ENCODE data around the gene CREB3L4.
A peak's percentile ranks its signal among the peaks of the same experiment; 100 is the strongest.
"Not testable (repeated sequence)": the region's sequence is repeated elsewhere in the genome, so short reads cannot be mapped to it uniquely, and the experiment has no call there.

CREB3L4 gene

DNA sequence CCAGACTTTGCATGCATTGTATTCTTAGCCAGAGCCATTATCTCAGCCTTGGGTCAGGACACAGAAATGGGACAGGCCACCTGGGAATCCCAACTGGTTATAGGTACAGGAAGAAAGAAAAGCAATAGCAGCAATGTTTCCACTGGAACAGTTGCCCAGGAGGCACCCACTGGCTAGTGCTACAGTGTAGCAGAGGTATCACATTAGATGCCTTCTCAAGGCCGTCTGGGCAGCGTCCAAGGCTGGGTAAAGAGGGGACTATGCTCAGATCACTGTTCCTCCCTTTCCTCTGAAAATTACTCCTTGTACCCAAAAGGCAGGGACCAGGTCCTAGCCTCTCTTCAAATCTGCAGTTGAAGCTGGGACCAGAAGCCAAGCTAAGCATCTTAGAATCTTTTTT lies 2.6 kb downstream of the CREB3L4 start:
- Mint-ChIP-seq H3K9me3 (no peaks in the 10 kb centered on the region), H3K36me3 (ENCODE audit: insufficient read depth) (peaks cover 19% of the 10 kb centered on the region), H3K4me1 (peaks cover 27% of the 10 kb centered on the region), H3K27ac (ENCODE audit: low read depth) (no peak overlapping the region), H3K27me3 (no peaks in the 10 kb centered on the region), H3K4me3 (no peak overlapping the region)
- no peak for DNase-seq (ENCODE audit: low spot score in 2 of 2)
- no peak for ATAC-seq (replicated peaks; ENCODE audit: extremely low read depth, poor library complexity, severe bottlenecking)

DNA sequence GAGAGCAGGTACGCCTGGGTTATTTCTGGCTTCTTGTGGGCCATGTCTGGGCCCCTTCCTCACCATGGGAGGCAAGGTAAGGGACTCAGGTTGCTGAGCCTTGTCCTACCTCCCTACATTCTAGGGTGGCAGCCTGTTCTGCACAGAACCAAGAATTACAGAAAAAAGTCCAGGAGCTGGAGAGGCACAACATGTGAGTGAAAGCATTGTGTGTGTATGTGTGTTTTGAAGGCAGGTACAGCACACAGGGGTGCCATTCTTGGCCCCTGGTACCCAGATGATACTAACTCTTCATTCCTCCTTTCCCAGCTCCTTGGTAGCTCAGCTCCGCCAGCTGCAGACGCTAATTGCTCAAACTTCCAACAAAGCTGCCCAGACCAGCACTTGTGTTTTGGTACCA lies 5.4 kb downstream of the CREB3L4 start:
- Mint-ChIP-seq H3K27ac (ENCODE audit: low read depth) (no peak overlapping the region), H3K27me3 (no peaks in the 10 kb centered on the region), H3K4me3 (no peak overlapping the region), H3K4me1 (peaks cover 23% of the 10 kb centered on the region), H3K9me3 (no peaks in the 10 kb centered on the region), H3K36me3 (ENCODE audit: insufficient read depth) (peaks cover 26% of the 10 kb centered on the region)
- DNase-seq (ENCODE audit: low spot score in 2 of 2) (no peak), ATAC-seq (replicated peaks; ENCODE audit: extremely low read depth, poor library complexity, severe bottlenecking) (no peak)

DNA sequence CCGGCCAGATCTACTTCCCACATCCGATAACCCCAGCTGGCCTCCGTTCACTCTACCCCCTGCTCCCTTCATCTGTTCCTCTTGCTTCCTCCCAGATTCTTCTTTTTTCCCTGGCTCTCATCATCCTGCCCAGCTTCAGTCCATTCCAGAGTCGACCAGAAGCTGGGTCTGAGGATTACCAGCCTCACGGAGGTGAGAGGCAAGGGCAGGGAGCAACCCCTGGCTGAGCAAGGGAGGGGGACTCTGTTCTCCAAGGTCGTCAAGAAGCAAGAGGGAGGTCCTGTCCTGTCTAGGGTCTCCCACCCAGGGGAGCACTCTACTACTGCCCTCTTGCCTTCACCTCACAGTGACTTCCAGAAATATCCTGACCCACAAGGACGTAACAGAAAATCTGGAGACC lies 5.8 kb downstream of the CREB3L4 start:
- ATAC-seq (replicated peaks; ENCODE audit: extremely low read depth, poor library complexity, severe bottlenecking) (no peak), DNase-seq (ENCODE audit: low spot score in 2 of 2) (no peak)
- H3K9me3 Mint-ChIP-seq, result no peaks in the 10 kb centered on the region
- H3K27me3 Mint-ChIP-seq, result no peaks in the 10 kb centered on the region
- peaks cover 26% of the 10 kb centered on the region for H3K36me3 Mint-ChIP-seq (ENCODE audit: insufficient read depth)
- H3K4me1 Mint-ChIP-seq, result peaks cover 26% of the 10 kb centered on the region
- no peak overlapping the region for H3K4me3 Mint-ChIP-seq
- no peak overlapping the region for H3K27ac Mint-ChIP-seq (ENCODE audit: low read depth)

DNA sequence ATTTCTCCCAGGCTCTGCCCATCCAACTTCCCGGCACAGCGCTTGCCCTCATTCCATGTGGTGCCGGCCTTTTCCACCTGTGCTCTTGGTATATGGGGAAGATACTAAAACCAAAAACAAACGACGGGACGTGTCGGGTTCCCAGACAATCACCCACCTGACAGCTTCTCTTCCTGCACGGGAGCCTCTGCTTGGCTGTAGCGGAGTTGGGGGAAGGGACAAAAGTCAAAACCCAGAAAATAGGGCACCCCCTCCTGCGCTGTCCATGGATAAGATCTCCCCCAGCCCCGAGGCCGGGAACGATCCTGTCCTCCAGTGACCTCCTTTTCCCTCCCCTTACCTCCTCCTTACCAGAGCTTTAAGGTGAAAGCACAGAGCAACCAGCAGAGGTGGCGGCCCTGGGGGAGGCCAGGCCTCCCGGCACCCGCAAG lies 9.1 kb downstream of the CREB3L4 start:
- Mint-ChIP-seq H3K9me3 (no peaks in the 10 kb centered on the region), H3K27ac (ENCODE audit: low read depth) (peak overlapping the region; percentile 89), H3K4me1 (peaks cover 31% of the 10 kb centered on the region), H3K4me3 (peak overlapping the region; percentile 91), H3K36me3 (ENCODE audit: insufficient read depth) (peaks cover 27% of the 10 kb centered on the region), H3K27me3 (no peaks in the 10 kb centered on the region)
- ATAC-seq (replicated peaks; ENCODE audit: extremely low read depth, poor library complexity, severe bottlenecking), result peak; percentile 2
- DNase-seq (ENCODE audit: low spot score in 2 of 2), result no peak

DNA sequence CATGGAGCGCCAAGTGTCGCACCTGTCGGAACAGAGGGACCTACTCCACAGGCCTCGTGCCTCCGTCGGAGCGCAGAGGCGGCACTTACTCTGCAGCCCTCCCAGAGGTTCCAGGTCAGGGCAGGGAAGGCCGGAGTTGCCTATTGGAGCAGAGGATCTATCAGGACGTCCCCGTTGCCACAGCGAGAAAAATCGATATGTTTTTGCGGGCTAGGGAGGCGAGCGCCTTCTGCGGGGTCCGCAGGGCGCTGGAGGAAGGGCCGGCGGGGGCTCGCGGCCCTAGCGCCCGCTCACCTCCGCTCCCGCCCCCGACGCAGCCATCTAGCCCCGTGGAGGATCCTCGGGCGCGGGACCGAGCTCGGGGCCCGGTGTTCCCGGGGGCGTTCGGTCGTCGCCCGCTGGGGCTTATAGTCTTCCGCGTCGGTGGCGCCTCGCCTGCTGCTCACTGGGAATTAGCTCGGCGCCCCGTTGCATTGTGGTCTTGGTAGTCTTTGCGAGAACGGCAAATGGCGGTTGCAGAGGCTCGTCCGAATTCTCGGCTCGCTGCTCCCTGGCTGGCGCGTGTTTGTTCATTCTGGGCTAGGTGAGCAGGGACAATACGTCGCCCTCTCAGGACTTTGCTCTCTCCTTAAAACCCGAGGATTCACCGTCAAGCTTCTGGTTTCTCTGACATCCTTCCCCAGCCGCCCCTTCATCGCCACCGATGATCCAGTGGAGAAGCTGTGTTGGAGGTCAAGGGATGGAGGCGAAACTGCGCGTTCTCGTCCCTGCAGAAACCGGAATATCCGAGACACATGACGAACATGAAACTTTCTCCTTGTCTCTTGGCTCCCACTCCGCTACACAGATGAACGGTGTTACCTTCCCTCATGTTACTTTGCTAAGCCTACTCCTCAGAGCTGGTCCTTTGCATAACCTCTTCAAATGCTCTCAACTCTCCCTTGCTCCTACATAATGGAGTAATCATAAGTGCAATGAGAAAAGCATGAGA lies 9.8 kb downstream of the CREB3L4 start, which contains the start of gene JTB:
Gene JTB, minus strand, starts transcription at position 425 of the 991 bp plus-strand sequence. Its CDS starts 422 bp downstream, at position 3.
- peak; percentile 59 to 64 for DNase-seq (ENCODE audit: low spot score in 2 of 2)
- Mint-ChIP-seq H3K27me3 (no peaks in the 10 kb centered on the region), H3K9me3 (no peaks in the 10 kb centered on the region), H3K4me3 (peak within 1 kb of the TSS; percentile 91), H3K27ac (ENCODE audit: low read depth) (peak within 1 kb of the TSS; percentile 89), H3K36me3 (ENCODE audit: insufficient read depth) (peaks cover 27% of the 10 kb centered on the region), H3K4me1 (peaks cover 31% of the 10 kb centered on the region)
- ATAC-seq (replicated peaks; ENCODE audit: extremely low read depth, poor library complexity, severe bottlenecking), result peak; percentile 96

DNA sequence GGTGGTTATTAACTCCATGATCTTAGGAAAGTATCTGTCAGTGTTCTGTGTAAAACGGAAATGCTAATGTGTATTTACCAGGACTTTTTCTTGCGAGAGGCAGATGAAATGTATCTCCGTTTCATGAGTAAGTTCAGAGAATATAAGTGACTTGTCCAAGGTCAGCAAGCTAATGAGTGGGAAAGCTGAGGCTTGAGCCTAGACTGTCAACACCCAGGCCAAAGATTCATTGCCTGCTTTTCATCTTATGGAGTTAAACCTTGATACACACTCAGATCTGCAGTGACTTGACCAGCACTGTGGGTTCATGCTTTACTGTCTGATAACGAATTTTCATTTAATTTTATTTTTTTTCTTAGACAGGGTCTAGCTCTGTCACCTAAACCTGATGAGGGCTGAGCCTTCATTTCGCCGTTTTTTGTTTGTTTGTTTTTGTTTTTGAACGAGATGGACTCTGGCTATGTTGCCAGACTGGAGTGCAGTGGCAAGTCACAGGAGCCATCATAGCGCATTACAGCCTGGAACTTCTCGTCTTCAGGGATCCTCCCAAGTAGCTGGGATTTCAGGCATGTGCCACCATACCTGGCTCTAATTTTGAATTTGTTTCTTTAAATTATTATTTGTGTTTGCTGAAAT lies 10.7 kb downstream of the CREB3L4 start:
- Mint-ChIP-seq H3K36me3 (ENCODE audit: insufficient read depth) (peaks cover 26% of the 10 kb centered on the region), H3K27me3 (no peaks in the 10 kb centered on the region), H3K4me1 (peaks cover 31% of the 10 kb centered on the region), H3K9me3 (no peaks in the 10 kb centered on the region), H3K4me3 (peak overlapping the region; percentile 91), H3K27ac (ENCODE audit: low read depth) (peak overlapping the region; percentile 89)
- ATAC-seq (replicated peaks; ENCODE audit: extremely low read depth, poor library complexity, severe bottlenecking) (no peak), DNase-seq (ENCODE audit: low spot score in 2 of 2) (no peak)

DNA sequence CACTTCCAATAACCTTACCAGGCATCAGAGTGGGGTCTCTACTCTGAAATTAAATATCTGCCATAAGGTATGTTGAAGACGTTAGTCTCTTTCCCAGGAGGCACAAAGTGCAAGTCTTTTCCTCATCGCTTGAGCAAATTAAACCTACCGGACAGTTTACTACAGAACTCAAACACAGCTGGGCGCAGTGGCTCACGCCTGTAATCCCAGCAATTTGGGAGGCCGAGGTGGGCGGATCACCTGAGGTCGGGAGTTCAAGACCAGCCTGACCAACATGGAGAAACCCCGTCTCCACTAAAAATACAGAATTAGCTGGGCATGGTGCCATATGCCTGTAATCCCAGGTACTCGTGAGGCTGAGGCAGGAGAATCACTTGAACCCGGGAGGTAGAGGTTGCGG lies 11.4 kb downstream of the CREB3L4 start:
- Mint-ChIP-seq H3K27ac (ENCODE audit: low read depth) (peak overlapping the region; percentile 89), H3K4me1 (peaks cover 31% of the 10 kb centered on the region), H3K36me3 (ENCODE audit: insufficient read depth) (peaks cover 20% of the 10 kb centered on the region), H3K4me3 (peak overlapping the region; percentile 91)
- not testable (repeated sequence) for ATAC-seq (replicated peaks; ENCODE audit: extremely low read depth, poor library complexity, severe bottlenecking); H3K9me3 Mint-ChIP-seq; DNase-seq (ENCODE audit: low spot score in 2 of 2); H3K27me3 Mint-ChIP-seq

DNA sequence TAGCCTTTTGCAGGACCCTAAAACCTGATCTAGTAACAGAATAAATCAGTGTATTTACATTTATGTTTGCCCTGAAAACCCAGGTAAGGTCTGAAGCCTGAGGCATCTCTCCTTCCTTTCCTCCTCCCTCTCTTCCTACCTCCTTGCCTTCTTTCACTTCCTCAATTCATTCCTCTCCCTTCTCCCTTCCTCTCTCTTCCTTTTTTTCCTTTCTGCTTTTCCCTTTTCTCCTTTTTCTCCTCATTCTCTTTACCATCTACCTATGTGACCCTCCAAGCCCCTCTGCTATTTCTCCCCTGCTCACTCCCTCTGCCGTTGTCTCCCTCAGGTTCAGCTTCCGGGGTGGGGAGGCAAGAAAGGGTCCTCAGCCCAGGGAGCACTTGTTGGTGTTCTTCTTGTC lies 14.0 kb downstream of the CREB3L4 start:
- H3K36me3 Mint-ChIP-seq (ENCODE audit: insufficient read depth); H3K27ac Mint-ChIP-seq (ENCODE audit: low read depth); DNase-seq (ENCODE audit: low spot score in 2 of 2); ATAC-seq (replicated peaks; ENCODE audit: extremely low read depth, poor library complexity, severe bottlenecking); H3K4me3 Mint-ChIP-seq; H3K27me3 Mint-ChIP-seq; H3K9me3 Mint-ChIP-seq: not testable (repeated sequence)
- H3K4me1 Mint-ChIP-seq, result peaks cover 27% of the 10 kb centered on the region

DNA sequence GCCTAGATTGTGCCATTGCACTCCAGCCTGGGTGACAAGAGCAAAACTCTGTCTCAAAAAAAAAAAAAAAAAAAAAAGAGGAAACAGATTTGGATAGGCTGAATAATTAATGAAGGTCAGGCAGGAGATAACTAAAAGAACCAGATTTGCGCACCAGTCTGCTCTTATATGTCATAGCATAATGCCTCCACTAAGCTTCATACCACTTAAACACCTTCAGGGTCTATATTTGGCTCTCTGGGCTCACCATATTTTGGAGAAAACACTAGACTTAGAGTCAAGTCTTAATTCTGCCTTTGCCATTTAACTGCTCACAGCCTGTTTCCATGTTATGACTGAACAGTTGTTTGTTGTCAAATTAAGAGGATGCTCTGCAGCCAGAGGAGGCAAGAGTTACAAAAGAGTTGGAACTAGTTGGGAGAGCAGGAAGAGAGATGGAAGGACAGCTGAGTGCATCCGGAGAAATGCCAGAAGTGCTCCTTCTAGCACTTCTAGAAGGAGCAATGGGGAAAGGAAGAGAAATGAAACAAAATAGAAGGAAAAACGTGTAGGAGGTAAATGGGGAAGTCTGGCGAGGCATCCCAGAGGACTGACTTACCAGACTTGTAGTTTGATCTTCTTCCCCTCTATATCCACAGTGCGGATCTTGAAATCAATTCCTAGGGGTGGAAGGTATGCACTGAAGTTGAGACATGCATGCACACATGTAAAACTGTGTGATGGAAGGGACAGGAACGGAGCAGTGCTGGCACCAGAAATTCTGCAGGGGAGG lies 16.6 kb downstream of the CREB3L4 start:
- no peaks in the 10 kb centered on the region for H3K9me3 Mint-ChIP-seq
- DNase-seq (ENCODE audit: low spot score in 2 of 2) (no peak), ATAC-seq (replicated peaks; ENCODE audit: extremely low read depth, poor library complexity, severe bottlenecking) (no peak)
- peaks cover 16% of the 10 kb centered on the region for H3K4me1 Mint-ChIP-seq
- H3K4me3 Mint-ChIP-seq, result no peak overlapping the region
- peaks cover 4% of the 10 kb centered on the region for H3K36me3 Mint-ChIP-seq (ENCODE audit: insufficient read depth)
- H3K27ac Mint-ChIP-seq (ENCODE audit: low read depth), result no peak overlapping the region
- no peaks in the 10 kb centered on the region for H3K27me3 Mint-ChIP-seq

DNA sequence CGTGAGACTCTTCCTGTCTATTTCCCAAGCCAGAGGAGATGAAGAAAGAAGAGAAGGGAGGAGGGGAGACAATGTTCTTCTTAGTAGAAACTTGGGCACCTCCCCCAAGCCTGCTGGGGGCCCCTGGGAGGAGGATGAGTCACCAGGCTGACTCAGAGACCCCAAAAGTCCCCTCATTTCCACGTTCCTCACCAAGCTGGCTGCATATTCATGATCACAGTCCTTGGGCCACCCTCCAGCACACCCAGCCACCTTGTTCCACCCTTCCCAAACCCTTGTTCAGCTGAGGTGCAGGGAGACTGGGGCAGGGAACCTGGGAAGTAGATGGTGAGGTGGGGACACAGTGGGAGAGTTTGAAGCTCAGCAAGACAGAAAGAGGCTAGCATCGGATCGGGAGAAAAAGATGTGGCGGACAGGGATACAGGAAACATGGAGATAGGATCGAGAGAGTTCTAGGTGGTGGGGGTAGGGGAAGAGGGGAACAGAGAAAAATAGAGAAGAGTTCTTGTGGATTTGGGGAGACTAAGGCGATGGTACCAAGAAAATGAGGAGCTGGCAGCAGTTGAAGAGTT lies 17.7 kb downstream of the CREB3L4 start:
- Mint-ChIP-seq H3K36me3 (ENCODE audit: insufficient read depth) (peaks cover 6% of the 10 kb centered on the region), H3K4me3 (peak overlapping the region; percentile 12), H3K27ac (ENCODE audit: low read depth) (no peak overlapping the region), H3K4me1 (peaks cover 25% of the 10 kb centered on the region), H3K9me3 (no peaks in the 10 kb centered on the region), H3K27me3 (no peaks in the 10 kb centered on the region)
- DNase-seq (ENCODE audit: low spot score in 2 of 2) (no peak), ATAC-seq (replicated peaks; ENCODE audit: extremely low read depth, poor library complexity, severe bottlenecking) (no peak)

DNA sequence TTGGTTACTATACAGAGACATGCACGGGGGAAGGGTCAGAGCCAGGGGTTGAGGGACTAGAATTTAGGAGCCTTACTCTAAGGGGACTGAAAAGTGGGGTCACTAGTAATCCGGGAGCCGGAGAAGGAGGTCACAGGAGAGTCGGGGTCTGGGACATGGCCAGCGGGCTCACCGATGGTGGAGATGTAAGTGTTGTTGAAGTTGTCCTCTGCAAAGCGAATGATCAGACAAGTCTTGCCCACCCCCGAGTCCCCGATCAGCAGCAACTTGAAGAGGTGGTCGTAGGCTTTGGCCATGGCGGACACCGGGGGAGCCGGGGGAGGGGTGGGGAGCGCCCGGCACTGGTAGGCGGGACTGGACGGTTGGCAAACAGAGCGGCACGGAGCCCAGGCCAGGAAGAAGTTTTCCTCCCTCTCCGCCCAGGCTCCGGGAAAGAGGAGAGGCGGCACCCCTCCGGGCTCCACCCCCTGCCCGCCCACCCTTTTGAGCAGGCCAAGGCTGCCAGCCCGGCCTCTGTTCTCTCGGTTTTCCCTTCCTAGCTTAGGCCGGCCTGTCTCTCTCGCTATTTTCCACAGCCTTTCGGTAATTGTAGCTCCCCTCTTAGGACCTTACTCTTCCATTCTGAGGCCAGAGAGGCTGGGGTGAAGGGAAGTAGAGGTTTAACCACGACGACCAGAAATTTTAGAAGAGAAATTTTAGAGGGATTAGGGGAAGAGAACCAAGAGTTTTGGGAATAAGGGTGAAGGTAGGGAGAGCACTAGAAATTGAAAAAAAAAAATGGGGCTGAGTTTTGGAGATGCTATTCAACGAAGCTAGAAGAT lies 18.4 kb downstream of the CREB3L4 start, which contains the start of gene RAB13:
Gene RAB13, minus strand, starts transcription at position 399 of the 821 bp plus-strand sequence. Its CDS starts 103 bp downstream, at position 296.
- no peaks in the 10 kb centered on the region for H3K27me3 Mint-ChIP-seq
- peak within 1 kb of the TSS; percentile 88 for H3K27ac Mint-ChIP-seq (ENCODE audit: low read depth)
- DNase-seq (ENCODE audit: low spot score in 2 of 2) (no peak), ATAC-seq (replicated peaks; ENCODE audit: extremely low read depth, poor library complexity, severe bottlenecking) (no peak)
- peak within 1 kb of the TSS; percentile 12 for H3K4me3 Mint-ChIP-seq
- H3K4me1 Mint-ChIP-seq, result peaks cover 32% of the 10 kb centered on the region
- H3K36me3 Mint-ChIP-seq (ENCODE audit: insufficient read depth), result peaks cover 13% of the 10 kb centered on the region
- no peaks in the 10 kb centered on the region for H3K9me3 Mint-ChIP-seq

Data from central memory CD8-positive, alpha-beta T cell (primary cell).